Activated naive CD4-positive, alpha-beta T cell treated with anti-CD3 and anti-CD28 coated beads, Interleukin-2, amount 50 U/mL, for 16 hours (primary cell): Measurements from ENCODE around the gene TNNC1.

Experiments used
- DNase-seq: peaks from one replicate; pipeline ENCODE4 v3.0.0-alpha.2; 2020

Gene TNNC1

GRCh38 chr3:52441772-52442332 lies 12.0 kb downstream of the TNNC1 start:
- no peak for DNase-seq

- no peak for DNase-seq
Measured at GRCh38 chr3:52441091-52441771, 12.6 kb downstream of the TNNC1 start.

GRCh38 chr3:52440671-52441070 lies 13.2 kb downstream of the TNNC1 start:
- DNase-seq: no peak

- DNase-seq: no peak
Measured at GRCh38 chr3:52440249-52440551, 13.6 kb downstream of the TNNC1 start.

GRCh38 chr3:52439426-52440248 lies 14.2 kb downstream of the TNNC1 start:
- no peak for DNase-seq

GRCh38 chr3:52438579-52439425 lies 15.0 kb downstream of the TNNC1 start:
- no peak for DNase-seq

- no peak for DNase-seq
Measured at GRCh38 chr3:52438104-52438376, 15.8 kb downstream of the TNNC1 start.

- DNase-seq: no peak
Measured at GRCh38 chr3:52437326-52438103, 16.3 kb downstream of the TNNC1 start.

- no peak for DNase-seq
Measured at GRCh38 chr3:52436500-52437149, 17.2 kb downstream of the TNNC1 start.

- DNase-seq: no peak
Measured at GRCh38 chr3:52435246-52436101, 18.4 kb downstream of the TNNC1 start.

- no peak for DNase-seq
Measured at GRCh38 chr3:52434491-52435115, 19.2 kb downstream of the TNNC1 start.

- no peak for DNase-seq
Measured at GRCh38 chr3:52433996-52434479, 19.8 kb downstream of the TNNC1 start.

GRCh38 chr3:52433328-52433995 lies 20.4 kb downstream of the TNNC1 start:
- DNase-seq: no peak

- no peak for DNase-seq
Measured at GRCh38 chr3:52432691-52433141, 21.1 kb downstream of the TNNC1 start.

GRCh38 chr3:52432225-52432624 lies 21.6 kb downstream of the TNNC1 start:
- no peak for DNase-seq

- no peak for DNase-seq
Measured at GRCh38 chr3:52431459-52432223, 22.2 kb downstream of the TNNC1 start.

GRCh38 chr3:52430416-52430810 lies 23.4 kb downstream of the TNNC1 start:
- no peak for DNase-seq

- DNase-seq: no peak
Measured at GRCh38 chr3:52429779-52430415, 23.9 kb downstream of the TNNC1 start.

- no peak for DNase-seq
Measured at GRCh38 chr3:52429031-52429430, 24.8 kb downstream of the TNNC1 start.
